Neural progenitor cell (in vitro differentiated cells): ENCODE results near the gene RHBDL3. TPM values are rescaled to one million over a fixed set of nuclear protein-coding genes. Genes with fewer than 3 reads are reported as not detected.
A peak's percentile ranks its signal among the peaks of the same experiment; 100 is the strongest.

Source experiments
- DNase-seq: peaks from one replicate; pipeline ENCODE4 v3.0.0-alpha.2; 2016; ENCODE audit warnings: low spot score
- H2AFZ ChIP-seq: fragments of 200-600 bp; sonication (generic); replicated peaks from 2 replicates; pipeline ENCODE4 v1.6.1; 2016; ENCODE audit warnings: antibody characterized with exemption
- H3F3A ChIP-seq: fragments of 200-600 bp; sonication (generic); 2 replicates; pipeline ENCODE4 v1.6.1; 2016; ENCODE audit warnings: antibody characterized with exemption, low read depth
- H3K27ac ChIP-seq: fragments of 200-600 bp; sonication (generic); 2 replicates; pipeline ENCODE4 v1.5.1; 2016; ENCODE audit warnings: mild to moderate bottlenecking
- H3K27me3 ChIP-seq: fragments of 200-600 bp; sonication (generic); 2 replicates; pipeline ENCODE4 v1.6.1; 2016; ENCODE audit warnings: mild to moderate bottlenecking, moderate library complexity
- H3K36me3 ChIP-seq: fragments of 200-600 bp; sonication (generic); 2 replicates; pipeline ENCODE4 v1.5.1; 2016
- H3K4me1 ChIP-seq: fragments of 200-600 bp; sonication (generic); 2 replicates; pipeline ENCODE4 v1.6.1; 2016; ENCODE audit warnings: mixed run types
- H3K4me2 ChIP-seq: fragments of 200-600 bp; sonication (generic); 2 replicates; pipeline ENCODE4 v1.6.1; 2016
- H3K4me3 ChIP-seq: fragments of 200-600 bp; sonication (generic); 2 replicates; pipeline ENCODE4 v1.5.1; 2016
- H3K79me2 ChIP-seq: fragments of 200-600 bp; sonication (generic); 2 replicates; pipeline ENCODE4 v1.6.1; 2016; ENCODE audit warnings: low read depth
- H3K9ac ChIP-seq: fragments of 200-600 bp; sonication (generic); 2 replicates; pipeline ENCODE4 v1.6.1; 2016
- H3K9me3 ChIP-seq: fragments of 200-600 bp; sonication (generic); 2 replicates; pipeline ENCODE4 v1.5.1; 2016; ENCODE audit warnings: low read depth
- H4K20me1 ChIP-seq: fragments of 200-600 bp; sonication (generic); 2 replicates; pipeline ENCODE4 v1.6.1; 2016; ENCODE audit warnings: low read depth
- H3K27ac Mint-ChIP-seq: 3 replicates; pipeline ENCODE4 v1.8.0; 2021; ENCODE audit warnings: mixed read lengths
- H3K27me3 Mint-ChIP-seq: 2 replicates; pipeline ENCODE4 v1.8.0; 2022; ENCODE audit warnings: low read depth, mild to moderate bottlenecking, inconsistent platforms, moderate library complexity, mixed read lengths; ENCODE audit not compliant: insufficient read depth
- H3K36me3 Mint-ChIP-seq: 3 replicates; pipeline ENCODE4 v1.8.0; 2021; ENCODE audit warnings: mixed read lengths
- H3K4me1 Mint-ChIP-seq: 3 replicates; pipeline ENCODE4 v1.8.0; 2021; ENCODE audit warnings: mixed read lengths
- H3K4me3 Mint-ChIP-seq: 3 replicates; pipeline ENCODE4 v1.8.0; 2021; ENCODE audit warnings: mild to moderate bottlenecking, moderate library complexity, mixed read lengths
- H3K9me3 Mint-ChIP-seq: 3 replicates; pipeline ENCODE4 v1.8.0; 2020; ENCODE audit warnings: mixed read lengths
- EZH2 ChIP-seq: fragments of 200-600 bp; sonication (generic); IDR thresholded peaks from 2 replicates; pipeline ENCODE4 v1.6.1; 2017; ENCODE audit warnings: antibody characterized with exemption, mild to moderate bottlenecking, moderate library complexity
- EZH2phosphoT487 ChIP-seq: fragments of 200-600 bp; sonication (generic); IDR thresholded peaks from 2 replicates; pipeline ENCODE4 v1.6.1; 2017; ENCODE audit warnings: antibody characterized with exemption
- total RNA-seq: library from RNA; depleted of rRNA; stranded (reverse); fragments of >200 nt; gene quantifications from 2 replicates; pipeline ENCODE4 v1.2.3, GENCODE V29; 2015; ENCODE audit warnings: low replicate concordance
- TF ChIP-seq, protein P1 (sequence below): fragments of 200-600 bp; sonication (generic); IDR thresholded peaks from 2 replicates; pipeline ENCODE4 v1.5.1; 2017; ENCODE audit warnings: antibody characterized with exemption, mild to moderate bottlenecking

The RHBDL3 gene
- total RNA-seq, 1 donor from 2014 or later: 2.5 TPM

DNA sequence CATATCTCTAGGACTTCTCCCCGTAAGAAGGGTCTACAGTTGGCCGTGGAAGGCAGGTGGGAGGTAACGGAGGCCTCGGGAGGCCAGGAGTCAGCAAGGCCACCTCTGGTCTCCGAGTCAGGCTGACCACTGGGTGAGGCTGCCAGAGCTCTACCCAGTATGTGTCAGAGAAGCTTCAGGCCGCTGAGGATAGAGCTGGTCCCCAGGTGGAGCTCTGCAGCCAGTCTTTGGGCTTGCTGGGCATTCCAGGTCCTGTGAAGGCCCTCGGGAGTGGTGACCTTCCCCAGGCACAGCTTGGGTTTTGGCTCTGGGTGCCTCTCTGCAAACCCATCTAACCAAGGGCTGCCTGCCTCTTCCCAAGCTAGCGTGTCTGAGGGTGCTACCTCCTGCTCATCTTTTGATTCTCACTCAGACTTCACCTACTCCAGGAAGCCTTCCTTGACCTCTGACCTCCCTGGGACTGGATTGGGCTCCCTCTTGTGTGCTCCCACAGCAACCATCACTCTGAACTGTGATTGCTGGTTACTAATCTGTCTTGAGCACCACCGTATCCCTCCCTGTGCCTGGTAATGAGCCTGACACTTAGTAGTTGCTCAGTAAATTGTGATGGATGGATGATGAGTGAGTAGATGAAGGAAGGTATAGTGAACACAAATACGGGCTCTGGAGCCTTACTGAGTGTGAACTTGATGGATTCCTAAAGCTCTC, 22.3 kb downstream of the RHBDL3 start:
- Histone ChIP-seq H3K9ac (no peak overlapping the region), H3K27ac (no peak overlapping the region), H2AFZ (no peak overlapping the region), H3K4me1 (peaks cover 26% of the 10 kb centered on the region), H4K20me1 (no peaks in the 10 kb centered on the region), H3K4me3 (no peak overlapping the region), H3K36me3 (no peaks in the 10 kb centered on the region), H3K9me3 (no peaks in the 10 kb centered on the region), H3K27me3 (no peaks in the 10 kb centered on the region), H3F3A (peaks cover 28% of the 10 kb centered on the region), H3K4me2 (no peak overlapping the region), H3K79me2 (no peaks in the 10 kb centered on the region)
- Mint-ChIP-seq H3K36me3 (no peaks in the 10 kb centered on the region), H3K4me1 (peaks cover 51% of the 10 kb centered on the region), H3K9me3 (no peaks in the 10 kb centered on the region), H3K4me3 (no peak overlapping the region), H3K27me3 (peaks cover 10% of the 10 kb centered on the region), H3K27ac (no peak overlapping the region)
- TF ChIP-seq, protein P1, sequence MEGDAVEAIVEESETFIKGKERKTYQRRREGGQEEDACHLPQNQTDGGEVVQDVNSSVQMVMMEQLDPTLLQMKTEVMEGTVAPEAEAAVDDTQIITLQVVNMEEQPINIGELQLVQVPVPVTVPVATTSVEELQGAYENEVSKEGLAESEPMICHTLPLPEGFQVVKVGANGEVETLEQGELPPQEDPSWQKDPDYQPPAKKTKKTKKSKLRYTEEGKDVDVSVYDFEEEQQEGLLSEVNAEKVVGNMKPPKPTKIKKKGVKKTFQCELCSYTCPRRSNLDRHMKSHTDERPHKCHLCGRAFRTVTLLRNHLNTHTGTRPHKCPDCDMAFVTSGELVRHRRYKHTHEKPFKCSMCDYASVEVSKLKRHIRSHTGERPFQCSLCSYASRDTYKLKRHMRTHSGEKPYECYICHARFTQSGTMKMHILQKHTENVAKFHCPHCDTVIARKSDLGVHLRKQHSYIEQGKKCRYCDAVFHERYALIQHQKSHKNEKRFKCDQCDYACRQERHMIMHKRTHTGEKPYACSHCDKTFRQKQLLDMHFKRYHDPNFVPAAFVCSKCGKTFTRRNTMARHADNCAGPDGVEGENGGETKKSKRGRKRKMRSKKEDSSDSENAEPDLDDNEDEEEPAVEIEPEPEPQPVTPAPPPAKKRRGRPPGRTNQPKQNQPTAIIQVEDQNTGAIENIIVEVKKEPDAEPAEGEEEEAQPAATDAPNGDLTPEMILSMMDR: no peak
- DNase-seq: no peak

DNA sequence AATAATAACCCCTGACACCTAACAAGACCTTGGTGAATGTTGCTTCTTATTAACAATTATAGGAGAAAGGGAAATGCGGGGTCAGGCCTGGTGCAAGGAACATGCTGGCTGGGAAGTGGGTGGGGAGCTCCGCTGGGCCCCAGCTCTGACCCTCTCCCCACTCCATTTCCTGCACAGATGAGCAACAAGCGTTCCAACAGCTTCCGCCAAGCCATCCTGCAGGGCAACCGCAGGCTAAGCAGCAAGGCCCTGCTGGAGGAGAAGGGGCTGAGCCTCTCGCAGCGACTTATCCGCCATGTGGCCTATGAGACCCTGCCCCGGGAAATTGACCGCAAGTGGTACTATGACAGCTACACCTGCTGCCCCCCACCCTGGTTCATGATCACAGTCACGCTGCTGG, 23.0 kb downstream of the RHBDL3 start:
- Histone ChIP-seq H3K36me3 (no peaks in the 10 kb centered on the region), H3K27me3 (no peaks in the 10 kb centered on the region), H2AFZ (no peak overlapping the region), H3K27ac (no peak overlapping the region), H3K4me3 (no peak overlapping the region), H4K20me1 (no peaks in the 10 kb centered on the region), H3K4me1 (peaks cover 26% of the 10 kb centered on the region), H3K79me2 (no peaks in the 10 kb centered on the region), H3K9me3 (no peaks in the 10 kb centered on the region), H3K4me2 (no peak overlapping the region), H3F3A (peaks cover 28% of the 10 kb centered on the region), H3K9ac (no peak overlapping the region)
- Mint-ChIP-seq H3K27me3 (peaks cover 7% of the 10 kb centered on the region), H3K36me3 (no peaks in the 10 kb centered on the region), H3K9me3 (no peaks in the 10 kb centered on the region), H3K27ac (no peak overlapping the region), H3K4me1 (peaks cover 50% of the 10 kb centered on the region), H3K4me3 (no peak overlapping the region)
- no peak for DNase-seq
- TF ChIP-seq EZH2: no peak
- TF ChIP-seq, protein P1: no peak
- no peak for TF ChIP-seq EZH2phosphoT487

DNA sequence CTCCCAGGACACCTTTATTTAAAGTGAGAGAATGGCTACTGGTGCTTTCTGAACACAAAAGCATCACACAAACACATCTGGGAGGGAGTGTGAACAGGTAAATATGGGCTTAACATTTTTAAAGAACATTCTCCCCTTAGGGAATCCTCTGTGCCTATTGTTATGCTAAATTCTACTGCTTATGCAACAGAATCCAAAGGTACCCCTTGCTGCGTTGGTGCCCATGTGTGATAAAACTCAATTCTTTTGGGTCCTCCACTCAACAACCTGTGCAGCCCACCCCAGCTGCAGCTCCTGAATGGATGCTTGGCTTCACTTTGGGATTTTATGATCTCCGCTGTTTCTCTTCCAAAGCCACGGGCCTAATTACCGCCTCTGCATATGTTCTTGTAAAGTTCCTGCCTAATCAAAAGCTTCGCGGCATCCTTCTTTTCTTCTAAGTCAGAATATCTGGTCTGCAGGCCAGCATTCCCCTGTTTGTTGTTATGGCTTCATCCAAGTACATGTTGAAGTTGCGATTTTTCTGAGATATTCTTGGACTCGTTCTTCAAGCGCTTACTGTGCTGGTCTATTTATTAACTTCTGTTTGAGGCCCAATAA, 23.9 kb downstream of the RHBDL3 start:
- Histone ChIP-seq H3K27me3 (no peaks in the 10 kb centered on the region), H3K27ac (no peak overlapping the region), H4K20me1 (no peaks in the 10 kb centered on the region), H2AFZ (peak overlapping the region; percentile 1), H3K4me2 (peak overlapping the region; percentile 50), H3K9me3 (no peaks in the 10 kb centered on the region), H3F3A (peaks cover 28% of the 10 kb centered on the region), H3K4me1 (peaks cover 26% of the 10 kb centered on the region), H3K36me3 (no peaks in the 10 kb centered on the region), H3K4me3 (no peak overlapping the region), H3K9ac (no peak overlapping the region), H3K79me2 (no peaks in the 10 kb centered on the region)
- H3K4me1 Mint-ChIP-seq: peaks cover 44% of the 10 kb centered on the region
- peak; percentile 39 for DNase-seq
- H3K27me3 Mint-ChIP-seq: peaks cover 7% of the 10 kb centered on the region
- no peaks in the 10 kb centered on the region for H3K9me3 Mint-ChIP-seq
- H3K27ac Mint-ChIP-seq: no peak overlapping the region
- TF ChIP-seq EZH2 (no peak), EZH2phosphoT487 (no peak)
- TF ChIP-seq, protein P1: no peak
- no peak overlapping the region for H3K4me3 Mint-ChIP-seq
- no peaks in the 10 kb centered on the region for H3K36me3 Mint-ChIP-seq
